Fibroblast of skin of right biceps (primary cell): ENCODE measurements around the gene DAZL.

ENCODE experiments used
- DNase-seq: peaks from one replicate; pipeline ENCODE4 v3.0.0-alpha.2; 2013

DAZL gene

DNA sequence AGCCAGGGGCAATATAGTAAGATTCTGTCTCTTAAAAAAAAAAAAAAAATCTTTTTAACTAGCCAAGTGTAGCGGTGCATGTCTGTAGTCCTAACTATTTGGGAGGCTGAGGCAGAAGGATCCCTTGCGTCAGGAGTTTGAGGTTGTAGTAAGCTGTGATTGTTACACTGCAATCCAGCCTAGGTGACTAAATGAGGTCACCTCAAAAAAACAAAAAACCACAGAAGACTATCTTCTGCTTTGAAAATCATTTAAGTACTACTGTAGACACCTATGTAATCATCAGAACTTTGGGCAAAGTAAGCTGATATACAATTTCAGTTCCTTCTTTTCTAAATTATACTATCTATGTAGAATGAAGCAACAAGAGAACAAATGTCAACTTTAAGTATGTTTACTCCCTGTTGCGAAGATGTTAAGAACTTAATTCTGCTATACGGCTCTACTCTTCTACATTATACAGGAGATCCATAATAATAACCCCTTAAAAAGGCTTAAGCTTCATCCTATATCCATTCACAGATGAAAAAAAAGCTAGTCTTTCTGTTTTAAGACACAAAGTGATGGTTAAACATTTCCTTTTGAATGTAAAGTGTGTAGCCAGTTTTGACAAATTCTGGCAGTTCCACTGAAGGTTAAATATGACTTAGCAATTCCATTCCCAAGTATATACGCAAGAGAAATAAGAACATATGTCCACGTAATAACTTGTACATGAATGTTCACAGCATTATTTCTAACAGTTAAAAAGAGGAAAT, 15.2 kb downstream of the DAZL start:
- no peak for DNase-seq

DNA sequence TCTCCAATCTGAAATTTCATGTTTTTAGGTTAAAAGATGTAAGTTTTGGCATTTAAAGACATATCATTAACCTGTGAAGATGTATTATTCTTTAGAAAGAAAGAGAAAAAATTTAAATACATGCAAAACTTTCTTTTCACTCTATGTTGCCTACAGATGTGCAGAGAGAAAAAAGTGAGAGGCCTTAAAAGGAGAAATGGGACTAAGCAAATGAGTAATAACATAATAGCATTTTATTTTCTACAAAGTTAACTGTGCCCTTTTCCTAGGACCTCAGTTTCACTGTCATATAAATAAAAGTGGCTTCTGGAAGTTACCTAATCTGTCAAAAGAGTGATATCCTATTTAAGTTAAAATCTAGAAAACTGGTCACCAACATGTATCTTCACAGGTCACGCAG, 16.1 kb downstream of the DAZL start:
- DNase-seq = no peak

DNA sequence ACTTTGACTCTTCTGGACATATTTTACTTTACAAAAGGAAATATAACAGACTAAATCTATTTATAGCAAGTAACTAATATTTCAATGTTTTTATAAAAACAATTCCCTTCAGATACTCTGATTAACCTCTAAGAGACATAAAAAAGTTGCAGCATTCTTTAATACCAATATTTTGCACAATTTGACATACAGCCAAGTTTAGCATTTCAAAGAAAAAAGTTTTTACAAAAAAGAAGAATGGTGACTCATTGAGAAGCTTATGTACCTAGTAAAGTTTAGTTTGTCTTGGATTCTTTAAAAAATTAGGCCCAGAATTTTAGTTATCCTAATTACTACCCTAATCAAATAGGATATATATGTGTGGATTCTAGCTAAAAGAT, 17.6 kb downstream of the DAZL start:
- DNase-seq = peak; percentile 62

DNA sequence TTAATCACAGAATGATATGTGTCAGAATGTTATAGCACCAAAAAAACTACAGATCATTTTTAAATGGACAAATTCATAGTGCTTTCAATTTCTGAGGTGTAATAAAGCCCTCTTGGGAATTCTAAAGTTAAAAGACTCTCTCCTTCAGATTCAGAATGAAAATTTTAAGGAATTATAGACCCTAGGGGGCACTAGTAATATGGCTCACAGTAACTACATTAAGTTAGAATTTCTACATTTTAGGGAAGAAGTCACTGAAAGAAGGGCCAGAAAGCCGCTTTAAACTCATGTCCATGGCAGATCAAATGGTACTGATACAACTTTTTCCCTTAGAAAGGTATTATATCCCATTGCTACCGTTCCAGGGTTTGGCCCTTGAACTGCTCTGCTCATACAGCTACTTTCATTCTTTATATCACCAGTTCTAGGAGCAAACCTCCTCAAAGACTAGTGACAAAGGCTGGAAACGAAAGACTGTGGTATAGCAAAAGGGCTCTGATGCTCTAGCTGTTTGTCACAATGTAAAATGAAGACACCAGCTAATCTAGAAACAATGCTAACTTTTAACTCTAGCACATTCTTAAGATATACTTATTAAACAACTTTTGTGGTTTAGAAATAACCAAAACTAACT, 18.1 kb downstream of the DAZL start:
- peak; percentile 43 for DNase-seq

DNA sequence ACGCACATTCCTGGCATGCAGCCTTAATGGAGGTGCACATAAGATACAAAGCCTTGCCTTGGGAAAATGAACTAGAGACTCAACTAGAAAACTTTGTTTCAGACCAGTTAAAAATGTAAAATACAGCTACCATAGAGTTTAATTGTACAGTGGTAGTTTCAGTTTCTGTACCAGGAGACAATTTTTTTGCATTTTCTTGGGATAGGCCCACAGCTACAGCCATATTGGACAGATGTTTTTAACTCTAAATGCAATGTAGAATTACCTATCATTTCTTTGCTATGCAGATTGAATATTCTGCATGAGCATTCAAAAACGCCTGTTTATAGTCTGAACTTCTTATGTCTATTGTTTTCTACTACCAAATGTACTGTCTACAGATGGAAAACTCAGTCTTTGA, 20.3 kb downstream of the DAZL start:
- DNase-seq = no peak

DNA sequence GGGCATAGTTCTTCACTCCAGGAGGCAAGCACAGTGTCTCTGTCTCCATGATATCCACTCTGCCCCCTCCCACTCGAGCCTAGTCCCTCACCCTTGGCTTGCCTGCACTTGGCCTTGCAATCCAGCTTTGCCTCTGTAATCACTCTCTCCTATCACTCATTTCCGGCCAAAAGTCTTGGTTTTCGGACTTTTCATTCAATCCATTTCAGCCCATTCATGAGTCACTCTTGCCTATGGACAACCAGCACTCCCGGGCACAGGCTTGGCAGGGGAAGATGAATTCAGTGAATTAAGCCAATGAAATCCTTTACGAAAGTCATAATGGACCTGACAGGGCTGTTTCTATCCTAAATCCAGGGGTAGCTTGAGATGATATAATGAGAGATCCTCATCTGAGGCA, 21.7 kb downstream of the DAZL start:
- DNase-seq = no peak

DNA sequence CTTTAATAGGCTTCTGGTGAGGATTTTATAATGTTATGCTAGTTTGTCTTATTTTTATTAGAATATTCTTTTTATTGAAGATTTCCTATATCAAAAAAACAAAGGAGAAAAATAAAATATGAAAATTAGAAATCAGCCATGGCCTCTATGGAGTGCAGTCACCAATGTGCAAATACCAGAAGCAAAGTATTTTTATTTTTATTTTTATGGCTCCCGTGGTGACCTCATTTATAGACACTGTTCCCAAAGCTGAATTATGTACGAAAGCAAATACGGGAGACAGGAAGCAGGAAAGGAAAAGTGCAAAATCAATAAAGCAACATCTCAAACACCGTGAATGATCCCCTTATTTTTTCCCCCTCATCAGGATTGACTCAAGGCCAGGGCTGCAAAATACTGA, 35.1 kb downstream of the DAZL start:
- DNase-seq = no peak

DNA sequence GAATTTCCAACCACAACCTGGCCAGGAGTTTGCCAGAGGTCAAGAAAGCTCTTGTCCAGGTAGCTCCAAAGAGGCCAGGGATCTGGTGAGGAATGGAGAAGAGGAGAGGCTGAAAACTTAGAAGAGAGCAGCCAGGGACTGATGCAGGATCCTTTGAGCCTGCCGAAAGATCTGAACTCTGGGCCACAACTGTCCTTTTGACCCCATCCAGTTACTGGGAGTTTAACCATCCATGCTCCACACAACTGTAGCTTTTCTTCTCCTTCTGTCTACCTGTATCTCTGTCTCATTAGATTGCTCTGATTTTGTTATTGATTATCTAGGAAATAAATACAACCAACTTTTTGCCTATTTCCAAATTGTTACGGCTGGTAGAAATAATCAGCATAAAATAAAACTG, 36.7 kb downstream of the DAZL start:
- DNase-seq = no peak

DNA sequence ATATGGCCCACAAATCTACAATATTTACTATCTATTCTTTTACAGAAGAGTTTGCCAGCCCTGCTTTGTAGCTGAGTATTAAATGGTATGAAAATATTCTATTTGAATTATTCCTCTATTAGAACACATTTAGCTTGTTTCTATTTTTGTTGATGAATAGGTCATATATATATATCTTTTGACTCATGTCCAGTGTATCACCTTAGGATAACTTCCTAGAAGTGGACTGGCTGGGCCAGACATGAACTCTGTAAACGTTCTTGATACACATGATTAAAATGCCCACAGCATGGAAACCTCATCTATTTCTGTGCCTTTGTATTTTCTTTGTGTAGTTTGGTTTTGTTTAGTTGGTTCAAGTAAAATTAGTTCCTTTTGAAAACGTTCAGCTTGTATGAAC, 37.1 kb downstream of the DAZL start:
- DNase-seq = no peak

DNA sequence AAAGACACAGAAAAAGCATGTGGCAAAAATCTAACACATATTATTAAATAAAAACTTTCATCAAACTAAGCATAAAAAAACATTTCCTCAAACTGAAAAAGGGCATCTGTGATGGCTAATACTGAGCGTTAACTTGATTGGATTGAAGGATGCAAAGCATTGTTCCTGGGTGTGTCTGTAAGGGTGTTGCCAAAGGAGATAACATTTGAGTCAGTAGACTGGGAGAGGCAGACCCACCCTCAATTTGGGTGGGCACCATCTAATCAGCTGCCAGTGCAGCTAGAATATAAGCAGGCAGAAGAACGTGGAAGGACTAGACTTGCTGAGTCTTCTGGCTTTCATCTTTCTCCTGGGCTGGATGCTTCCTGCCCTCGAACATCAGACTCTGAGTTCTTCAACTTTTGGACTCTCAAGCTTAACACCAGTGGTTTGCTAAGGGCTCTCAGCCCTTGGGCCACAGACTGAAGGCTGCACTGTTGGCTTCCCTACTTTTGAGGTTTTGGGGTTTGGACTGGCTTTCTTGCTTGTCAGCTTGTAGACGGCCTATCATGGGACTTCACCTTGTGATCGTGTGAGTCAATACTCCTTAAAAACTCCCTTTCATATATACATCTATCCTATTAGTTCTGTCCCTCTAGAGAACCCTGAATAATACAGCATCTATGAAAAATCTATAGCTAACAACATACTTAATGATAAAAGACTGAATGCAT, 45.4 kb downstream of the DAZL start:
- no peak for DNase-seq

DNA sequence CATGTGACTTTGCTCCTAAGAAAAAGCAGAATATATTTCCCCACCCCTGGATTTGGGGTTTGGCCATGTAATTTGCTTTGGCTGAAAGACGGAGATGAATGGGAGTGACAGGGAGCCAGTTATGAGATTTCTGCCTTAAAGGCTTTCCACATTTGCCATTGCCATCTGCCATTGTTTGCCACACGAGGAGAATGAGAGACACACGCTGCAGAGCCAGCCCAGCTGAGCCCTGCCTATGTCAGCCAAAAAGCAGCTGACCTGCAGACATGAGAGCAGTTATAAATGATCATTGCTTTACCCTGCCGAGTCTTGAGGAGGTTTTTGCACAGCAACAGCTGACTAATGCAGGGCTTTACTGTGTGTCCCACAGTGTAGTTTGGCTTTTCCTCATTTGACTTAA, 51.1 kb downstream of the DAZL start:
- DNase-seq = no peak

DNA sequence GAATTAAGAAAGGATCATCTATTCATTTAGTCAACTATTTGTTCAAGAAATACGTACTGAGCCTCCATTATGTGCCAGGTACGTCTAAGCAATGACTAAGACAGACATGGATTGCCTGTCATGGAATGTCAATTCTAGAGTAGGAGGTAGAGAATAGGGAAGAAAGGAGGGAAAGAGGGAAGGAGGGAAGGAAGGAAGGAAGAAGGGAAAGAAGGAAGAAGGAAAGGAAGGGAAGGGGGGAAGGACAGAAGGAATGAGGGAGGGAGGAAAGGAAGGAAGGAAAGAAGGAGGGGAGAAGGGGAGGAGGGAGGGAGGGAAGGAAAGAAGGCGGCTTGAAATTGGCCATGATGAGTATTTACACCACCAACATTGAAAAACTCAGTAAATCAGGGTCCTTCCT, 52.5 kb downstream of the DAZL start:
- no peak for DNase-seq

DNA sequence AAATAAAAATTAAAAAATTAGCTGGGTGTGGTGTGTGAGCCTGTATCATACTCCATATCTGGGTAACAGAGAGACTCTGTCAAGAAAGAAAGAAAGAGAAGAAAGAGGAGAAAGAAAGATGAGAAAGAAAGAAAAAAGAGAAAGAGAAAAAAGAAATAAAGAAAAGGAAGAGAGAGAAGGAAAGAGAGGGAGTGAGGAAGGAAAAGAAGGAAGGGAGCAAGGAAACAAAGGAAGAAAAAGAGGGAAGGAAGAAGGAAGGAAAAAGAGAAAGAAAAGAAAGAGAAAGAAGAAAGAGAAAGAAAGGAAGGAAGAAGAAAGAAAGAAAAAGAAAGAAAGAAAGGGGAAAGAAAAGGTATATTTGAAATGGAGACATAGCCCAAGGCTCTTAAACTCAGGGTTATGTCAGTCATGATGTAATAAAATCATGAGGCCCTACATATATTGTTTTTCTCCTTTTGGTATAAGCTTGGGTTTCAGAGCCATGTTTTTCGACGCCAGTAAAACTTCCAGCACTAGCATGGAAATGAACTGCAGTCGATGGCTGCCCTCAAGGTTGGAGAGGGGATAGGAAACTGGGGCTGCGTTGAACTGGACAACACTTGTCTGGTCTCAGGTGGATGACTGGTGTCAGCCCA, 53.8 kb downstream of the DAZL start:
- no peak for DNase-seq

DNA sequence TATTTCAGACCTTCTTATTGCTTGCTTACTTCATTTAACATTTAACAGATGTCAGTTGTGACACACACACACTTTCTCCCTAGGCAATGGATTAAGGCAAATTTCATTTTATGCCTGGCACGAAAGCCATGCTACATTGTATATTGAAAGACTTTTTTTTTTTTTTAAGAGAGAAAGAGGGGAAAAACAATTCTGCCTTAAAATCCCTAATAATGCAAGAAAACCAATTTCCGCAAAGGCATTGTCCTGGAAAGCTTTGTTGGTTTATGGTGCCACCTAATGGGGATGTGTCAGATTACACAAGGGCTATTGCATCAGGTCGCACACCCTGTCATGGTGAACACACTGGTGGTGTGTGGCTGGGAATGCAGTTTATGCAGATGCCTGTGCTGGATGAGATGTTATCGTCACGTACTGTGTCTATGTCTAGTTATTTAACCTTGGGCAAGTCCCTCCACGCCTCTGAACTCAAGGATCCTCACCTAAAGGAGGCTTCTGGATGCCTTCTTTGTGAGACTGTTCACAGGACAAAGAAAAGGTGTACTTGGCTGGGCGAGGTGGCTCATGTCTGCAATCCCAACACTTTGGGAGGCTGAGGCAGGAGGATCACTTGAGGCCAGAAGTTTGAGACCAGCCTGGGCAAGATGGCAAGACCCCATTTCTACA, 54.4 kb downstream of the DAZL start:
- DNase-seq = peak; percentile 89

DNA sequence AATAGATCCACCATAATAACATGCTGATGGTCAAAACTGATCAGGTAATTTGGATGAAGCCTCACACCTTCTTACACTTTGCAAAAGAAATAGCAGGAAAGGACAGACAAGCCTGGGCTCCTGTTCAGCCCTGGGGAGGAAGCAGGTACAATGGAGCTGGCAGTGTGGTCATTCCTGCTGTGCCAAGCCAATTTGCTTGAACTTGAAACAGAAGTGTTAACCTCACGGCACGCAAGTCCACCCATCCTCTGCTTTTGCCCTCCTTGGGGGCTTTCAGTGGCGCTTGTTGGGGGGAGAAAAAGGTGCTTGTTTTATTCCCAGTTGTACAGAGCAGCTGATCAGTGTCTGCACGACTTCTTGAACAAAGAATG, 54.9 kb downstream of the DAZL start:
- DNase-seq = no peak

DNA sequence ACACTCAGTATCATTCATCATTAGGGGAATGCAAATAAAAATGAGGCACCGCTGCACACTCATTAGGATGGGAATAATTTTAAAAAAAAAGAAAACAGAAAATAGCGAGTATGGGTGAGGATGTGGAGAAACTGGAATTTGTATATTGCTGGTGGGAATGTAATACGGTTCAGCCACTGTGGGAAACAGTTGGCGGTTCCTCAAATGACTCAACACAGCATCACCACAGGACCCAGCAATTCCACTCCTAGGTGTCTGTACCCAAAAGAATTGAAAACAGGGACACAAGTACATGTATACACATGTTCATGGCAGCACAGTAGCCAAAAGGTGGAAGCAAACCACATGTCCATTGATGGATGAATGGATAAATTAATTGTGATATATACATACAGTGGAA, 56.5 kb downstream of the DAZL start:
- peak; percentile 84 for DNase-seq

DNA sequence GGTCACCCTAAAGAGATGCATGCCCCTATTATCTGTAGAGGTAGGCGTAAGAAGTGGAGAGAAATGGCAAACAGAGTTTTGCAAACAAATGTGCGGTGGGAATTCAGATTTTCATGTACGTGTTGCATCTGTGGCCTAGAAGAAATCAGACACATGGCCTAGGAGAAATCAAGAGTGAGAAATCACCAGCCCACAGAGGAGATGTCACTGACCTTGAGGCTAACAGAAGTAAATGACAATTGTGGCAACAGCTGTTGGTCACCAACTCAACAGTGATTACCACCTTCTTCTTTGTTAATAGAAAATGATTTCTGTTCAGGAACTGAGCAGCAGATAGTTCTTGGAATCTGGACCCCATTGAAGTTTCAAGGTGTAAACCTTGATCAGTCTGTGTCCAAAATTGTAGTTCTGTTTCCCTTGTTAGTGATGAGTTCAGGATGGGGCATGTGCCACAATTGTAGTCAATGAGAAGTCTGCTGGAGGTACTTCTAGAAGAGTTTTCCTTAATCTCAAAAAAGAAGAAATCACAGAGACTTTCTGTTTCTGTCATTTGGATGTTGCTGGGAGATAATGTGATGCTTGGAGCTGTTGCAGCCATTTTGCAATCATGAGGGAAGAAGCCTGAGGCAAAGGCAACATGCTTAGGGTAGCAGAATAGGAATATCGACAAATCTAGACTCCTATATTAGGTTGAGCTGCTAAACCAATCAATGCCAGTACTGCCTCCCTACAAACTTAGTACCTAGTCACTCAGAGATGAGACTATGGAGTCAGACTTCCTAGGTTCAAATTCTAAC, 57.5 kb downstream of the DAZL start:
- no peak for DNase-seq

DNA sequence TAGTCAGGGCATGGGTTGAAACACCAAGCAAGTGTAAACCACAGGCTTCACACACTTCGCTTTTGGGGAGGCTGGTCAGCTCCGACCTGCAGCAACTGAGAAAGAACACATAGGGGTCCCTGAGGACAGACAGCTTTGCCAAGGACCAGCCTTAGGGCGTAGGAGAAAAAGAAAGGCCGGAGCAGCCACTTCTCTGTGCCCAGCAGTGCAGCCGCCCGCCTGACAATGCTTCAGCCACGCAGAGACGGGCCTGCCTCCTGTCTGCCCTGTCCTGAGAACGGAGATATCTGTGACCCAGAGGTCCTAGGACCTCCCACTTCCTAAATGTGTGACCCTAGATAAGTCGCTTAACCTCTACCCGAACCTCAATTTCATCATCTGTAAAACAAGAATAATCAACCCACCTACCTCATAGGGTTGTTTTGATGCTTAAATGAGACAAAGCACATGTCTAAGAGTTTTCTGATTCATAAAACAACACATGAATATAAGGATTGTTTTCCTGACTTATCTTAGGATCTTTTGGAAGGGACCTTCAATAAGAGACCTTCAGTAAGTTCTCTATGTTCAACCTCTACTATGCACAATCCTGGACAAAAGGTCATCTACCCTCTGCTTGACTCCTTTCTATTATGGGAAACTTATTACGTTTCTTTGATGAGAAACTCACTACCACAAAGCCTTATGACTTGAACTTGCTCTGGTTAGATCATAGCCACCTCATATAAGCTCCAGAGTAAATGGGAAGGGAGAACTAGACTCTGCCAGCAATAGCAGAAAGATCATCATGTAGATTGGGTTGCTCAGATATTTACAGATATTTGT, 58.8 kb downstream of the DAZL start:
- no peak for DNase-seq

DNA sequence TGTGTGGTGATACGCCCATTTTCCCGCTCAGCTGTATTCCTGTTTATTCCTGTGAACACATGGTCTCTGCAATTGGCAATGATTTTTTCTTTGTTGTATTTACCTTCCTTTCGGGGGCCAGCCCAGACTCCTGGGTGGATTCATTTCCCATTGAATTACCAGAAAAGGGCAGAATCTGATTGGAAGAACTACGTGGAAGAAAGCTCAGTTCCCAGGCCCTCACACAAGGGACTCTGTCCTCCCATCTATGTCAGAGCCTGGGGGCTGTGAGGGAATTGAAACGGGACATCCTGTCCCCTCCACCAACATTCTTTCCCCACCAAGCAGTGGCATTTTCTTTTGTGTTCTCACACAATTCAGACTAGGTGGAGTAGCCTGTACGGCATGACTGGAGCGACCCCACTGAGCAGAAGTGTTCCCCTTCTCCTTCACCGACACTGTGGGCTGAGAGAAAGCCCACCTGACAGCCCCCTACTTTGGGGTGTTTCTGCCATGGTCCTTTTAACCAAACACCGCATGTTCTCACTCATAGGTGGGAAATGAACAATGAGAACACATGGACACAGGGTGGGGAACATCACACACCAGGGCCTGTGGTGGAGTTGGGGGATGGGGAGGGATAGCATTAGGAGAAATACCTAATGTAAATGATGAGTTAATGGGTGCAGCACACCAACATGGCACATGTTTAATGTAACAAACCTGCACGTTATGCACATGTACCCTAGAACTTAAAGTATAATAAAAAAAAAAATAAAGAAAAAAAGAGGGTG, 59.6 kb downstream of the DAZL start:
- no peak for DNase-seq

DNA sequence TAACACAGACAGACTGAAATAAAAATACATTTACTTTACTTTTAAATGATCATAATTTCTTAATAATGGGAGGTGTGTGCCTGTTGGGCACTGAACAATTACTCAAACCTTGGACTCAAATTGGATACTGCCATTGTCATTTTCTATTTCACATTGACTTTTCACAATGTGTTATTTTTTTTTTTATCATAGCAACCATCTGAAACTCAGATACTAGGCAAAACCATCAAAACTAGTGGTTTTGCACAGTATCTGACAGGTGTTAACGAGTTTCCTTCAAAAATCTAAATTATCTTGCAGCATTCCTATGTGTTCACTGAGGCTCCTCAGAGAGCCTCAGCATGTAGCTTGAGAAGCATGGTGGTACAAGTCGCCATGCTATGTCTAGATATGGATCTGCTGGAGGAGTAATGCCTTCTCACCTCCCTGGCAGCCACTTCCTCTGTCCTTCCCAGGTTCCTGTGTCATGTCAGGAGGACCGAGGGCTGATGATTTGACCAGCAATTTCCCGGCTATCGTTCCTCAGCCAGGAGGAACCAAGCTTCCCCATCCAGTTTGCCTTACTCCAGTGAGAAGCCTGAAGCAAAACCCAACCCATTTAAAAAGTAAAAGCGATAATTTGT, 61.9 kb downstream of the DAZL start:
- DNase-seq = no peak
